ENCODE data around the gene RASAL3.

DNA sequence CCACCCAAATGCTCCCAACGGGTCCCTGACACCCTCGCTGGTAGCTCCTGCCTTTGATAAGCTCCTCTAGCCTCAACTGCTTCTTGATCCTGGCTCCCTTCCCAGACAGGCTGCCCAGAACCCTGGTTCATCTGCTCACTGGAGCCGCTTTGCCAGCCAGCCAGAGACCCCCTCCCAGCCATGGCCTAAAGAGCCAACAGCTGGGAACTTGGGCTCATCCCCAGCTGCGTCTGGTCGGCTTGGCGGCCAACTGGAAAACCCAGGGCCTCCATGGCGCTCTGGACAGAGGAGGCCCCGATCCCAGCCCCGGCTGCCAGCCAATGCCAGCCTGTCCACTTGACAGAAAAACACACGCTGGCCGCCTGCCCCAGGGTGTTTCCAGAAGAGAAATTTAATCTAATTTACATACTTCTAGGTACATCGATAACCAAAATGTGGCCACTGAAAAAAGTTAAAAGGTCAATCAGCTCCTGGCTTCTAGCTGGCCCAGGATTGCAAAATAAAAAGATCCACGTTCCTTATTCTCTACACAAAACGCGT is 42.6 kb downstream of the RASAL3 start:
- no peak for TF ChIP-seq TAF1 (IDR thresholded peaks at IDR 0.05; ENCODE audit: low read depth, low read length)
- no peak for TF ChIP-seq POLR2AphosphoS5 (IDR thresholded peaks at IDR 0.05; ENCODE audit: low read depth, low read length)
